ENCODE measurements around the gene TMEM151B.

The TMEM151B gene

DNA sequence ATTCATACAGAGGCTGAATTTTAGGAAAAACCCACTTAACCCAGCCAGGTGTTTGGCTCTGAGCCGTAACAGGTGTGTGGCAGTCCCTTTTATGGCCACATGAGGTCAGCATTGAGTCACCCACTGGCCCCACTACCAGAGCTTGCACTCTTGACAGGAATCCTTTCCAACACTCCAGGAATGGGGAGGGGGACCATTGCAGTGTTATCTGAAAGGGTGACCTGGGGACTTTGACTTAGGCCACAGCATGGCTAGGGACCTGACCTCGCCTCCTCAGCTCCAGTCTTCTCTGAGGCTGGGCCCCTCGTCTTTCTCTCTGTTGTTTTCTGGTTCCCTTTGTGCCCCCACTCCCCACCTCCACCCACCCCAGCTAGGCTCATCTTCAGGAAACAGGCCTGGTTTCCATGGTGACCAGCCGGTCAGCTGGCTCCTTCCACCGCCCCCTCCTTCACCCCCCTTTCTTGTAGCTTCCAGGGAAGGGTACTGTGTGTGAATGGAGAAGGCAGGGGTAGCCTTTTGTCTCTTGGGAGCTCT lies 2.1 kb upstream of the TMEM151B start:
- H3K4me3 ChIP-seq (ENCODE audit: low read depth, low read length), result no peak overlapping the region
- TF ChIP-seq, protein P1, sequence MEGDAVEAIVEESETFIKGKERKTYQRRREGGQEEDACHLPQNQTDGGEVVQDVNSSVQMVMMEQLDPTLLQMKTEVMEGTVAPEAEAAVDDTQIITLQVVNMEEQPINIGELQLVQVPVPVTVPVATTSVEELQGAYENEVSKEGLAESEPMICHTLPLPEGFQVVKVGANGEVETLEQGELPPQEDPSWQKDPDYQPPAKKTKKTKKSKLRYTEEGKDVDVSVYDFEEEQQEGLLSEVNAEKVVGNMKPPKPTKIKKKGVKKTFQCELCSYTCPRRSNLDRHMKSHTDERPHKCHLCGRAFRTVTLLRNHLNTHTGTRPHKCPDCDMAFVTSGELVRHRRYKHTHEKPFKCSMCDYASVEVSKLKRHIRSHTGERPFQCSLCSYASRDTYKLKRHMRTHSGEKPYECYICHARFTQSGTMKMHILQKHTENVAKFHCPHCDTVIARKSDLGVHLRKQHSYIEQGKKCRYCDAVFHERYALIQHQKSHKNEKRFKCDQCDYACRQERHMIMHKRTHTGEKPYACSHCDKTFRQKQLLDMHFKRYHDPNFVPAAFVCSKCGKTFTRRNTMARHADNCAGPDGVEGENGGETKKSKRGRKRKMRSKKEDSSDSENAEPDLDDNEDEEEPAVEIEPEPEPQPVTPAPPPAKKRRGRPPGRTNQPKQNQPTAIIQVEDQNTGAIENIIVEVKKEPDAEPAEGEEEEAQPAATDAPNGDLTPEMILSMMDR (IDR thresholded peaks at IDR 0.05; ENCODE audit: insufficient read depth, low read depth, low read length, missing control alignments), result peak; percentile 95
- DNase-seq (ENCODE audit: low read depth), result peak; percentile 73

DNA sequence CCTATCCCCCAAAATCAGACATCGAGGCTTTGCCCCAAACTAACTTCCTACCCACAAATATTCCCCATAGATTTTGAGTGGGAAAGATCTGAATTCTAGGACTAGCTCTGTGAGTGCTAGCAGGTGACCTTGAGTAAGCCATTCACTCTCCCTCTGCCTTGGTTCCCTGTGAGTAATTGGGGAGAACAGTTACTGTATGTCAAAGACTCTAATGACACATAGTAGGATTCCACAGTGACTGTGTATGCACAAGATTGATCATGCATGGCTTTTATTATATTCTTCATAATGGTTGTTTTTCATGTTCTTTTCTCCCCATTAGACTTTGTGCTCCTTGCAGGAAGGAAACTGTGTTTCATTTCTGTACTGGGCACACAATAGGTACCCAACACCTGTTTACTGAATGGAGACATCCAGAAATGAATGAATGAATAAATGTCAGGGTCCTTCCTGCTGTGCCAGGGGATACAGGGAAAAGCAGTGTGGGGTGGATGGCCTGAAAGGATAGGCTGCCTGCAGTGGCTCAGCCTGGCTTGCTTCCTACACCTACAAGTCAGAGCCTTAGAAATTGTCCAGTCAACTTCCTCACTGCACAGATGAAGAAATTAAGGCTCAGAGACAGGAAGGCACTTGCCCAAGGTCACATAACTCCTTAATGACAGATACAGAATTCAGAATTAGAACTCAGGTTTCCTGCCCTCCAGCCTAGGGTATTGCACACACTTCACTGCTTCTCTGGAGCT lies 901 bp upstream of the TMEM151B start:
- H3K4me3 ChIP-seq (ENCODE audit: low read depth, low read length), result no peak overlapping the region
- TF ChIP-seq, protein P1 (IDR thresholded peaks at IDR 0.05; ENCODE audit: insufficient read depth, low read depth, low read length, missing control alignments), result no peak
- DNase-seq (ENCODE audit: low read depth), result no peak

DNA sequence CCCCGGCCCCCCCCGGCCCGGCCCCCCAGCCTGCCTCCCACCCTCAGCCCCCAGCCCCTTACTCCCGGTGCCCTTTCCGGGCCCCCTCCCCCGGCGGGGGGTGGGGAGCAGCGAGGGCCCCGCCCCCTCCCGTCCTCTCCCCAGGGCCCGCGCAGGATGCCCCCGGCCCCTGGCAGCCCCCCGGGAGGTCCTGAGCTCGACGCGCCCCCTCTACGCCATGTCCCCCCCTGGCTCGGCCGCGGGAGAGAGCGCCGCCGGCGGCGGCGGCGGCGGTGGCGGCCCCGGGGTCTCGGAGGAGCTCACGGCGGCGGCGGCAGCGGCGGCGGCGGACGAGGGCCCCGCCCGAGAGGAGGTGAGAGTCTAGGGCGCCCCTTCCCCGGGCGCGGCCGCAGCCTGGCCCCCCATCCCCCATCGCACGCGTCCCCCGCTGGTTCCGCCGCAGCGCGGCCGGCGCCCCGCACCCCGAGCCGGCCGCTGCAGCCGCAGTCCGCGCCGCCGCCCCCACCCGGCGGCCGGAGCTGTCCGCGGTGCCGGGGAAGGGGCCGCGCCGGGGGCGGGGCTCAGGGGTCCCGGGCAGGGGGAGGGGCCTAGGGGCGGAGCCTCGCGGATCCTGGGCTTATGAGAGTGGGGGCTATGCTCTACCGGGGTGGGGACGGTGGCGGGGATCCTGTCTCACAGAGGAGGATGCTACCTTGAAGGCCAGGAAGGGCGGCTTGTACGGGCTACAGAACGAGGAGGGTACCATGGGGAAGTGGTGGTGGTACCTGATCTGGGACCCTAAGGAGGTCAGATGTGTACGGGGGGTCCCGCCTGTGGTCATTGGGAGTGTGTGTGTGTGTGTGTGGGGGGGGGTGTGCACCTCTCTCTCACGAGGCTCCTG lies 516 bp downstream of the TMEM151B start:
- no peak for DNase-seq (ENCODE audit: low read depth)
- no peak overlapping the region for H3K4me3 ChIP-seq (ENCODE audit: low read depth, low read length)
- TF ChIP-seq, protein P1 (IDR thresholded peaks at IDR 0.05; ENCODE audit: insufficient read depth, low read depth, low read length, missing control alignments), result no peak

- TF ChIP-seq, protein P1 (IDR thresholded peaks at IDR 0.05; ENCODE audit: insufficient read depth, low read depth, low read length, missing control alignments), result no peak
- H3K4me3 ChIP-seq (ENCODE audit: low read depth, low read length), result no peak overlapping the region
- DNase-seq (ENCODE audit: low read depth), result no peak
Observed at GRCh38 chr6:44271406-44271723, 1.1 kb downstream of the TMEM151B start.

DNA sequence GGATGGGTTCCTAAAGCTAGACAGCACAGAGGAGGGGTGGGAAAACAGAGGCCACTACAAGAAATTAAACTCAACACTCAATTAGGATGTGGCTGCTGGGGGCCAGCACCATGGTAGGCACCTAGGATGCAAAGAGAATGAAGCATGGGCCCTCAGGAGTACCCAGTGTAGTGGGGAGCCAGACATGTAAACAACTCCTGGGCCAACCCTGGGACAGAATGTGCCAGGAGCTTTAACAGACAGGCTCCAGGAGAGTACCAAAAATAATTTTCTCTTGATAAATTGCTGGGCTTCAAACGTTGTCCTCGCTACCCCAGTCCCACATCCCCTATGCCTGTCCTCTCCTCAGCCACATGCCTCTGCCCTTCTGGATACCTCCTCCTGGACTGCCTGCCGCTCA lies 1.7 kb downstream of the TMEM151B start:
- H3K4me3 ChIP-seq (ENCODE audit: low read depth, low read length), result no peak overlapping the region
- DNase-seq (ENCODE audit: low read depth), result no peak
- TF ChIP-seq, protein P1 (IDR thresholded peaks at IDR 0.05; ENCODE audit: insufficient read depth, low read depth, low read length, missing control alignments), result no peak

- TF ChIP-seq, protein P1 (IDR thresholded peaks at IDR 0.05; ENCODE audit: insufficient read depth, low read depth, low read length, missing control alignments), result no peak
- DNase-seq (ENCODE audit: low read depth), result no peak
- no peak overlapping the region for H3K4me3 ChIP-seq (ENCODE audit: low read depth, low read length)
Observed at GRCh38 chr6:44272529-44272928, 2.3 kb downstream of the TMEM151B start.
